Central memory CD4-positive, alpha-beta T cell (primary cell): Measurements from ENCODE around the gene OAS1.
A peak's percentile ranks its signal among the peaks of the same experiment; 100 is the strongest.

ENCODE experiments used
- DNase-seq: peaks from one replicate; pipeline ENCODE4 v3.0.0; 2022
- total RNA-seq, 3 experiments: gene quantifications; one replicate each; lab custom pipeline; 2026; lab: John Stamatoyannopoulos, UW

The OAS1 gene
- total RNA-seq: 8.7 to 17.2 (median 15.9) reads per million in 3 experiments

DNA sequence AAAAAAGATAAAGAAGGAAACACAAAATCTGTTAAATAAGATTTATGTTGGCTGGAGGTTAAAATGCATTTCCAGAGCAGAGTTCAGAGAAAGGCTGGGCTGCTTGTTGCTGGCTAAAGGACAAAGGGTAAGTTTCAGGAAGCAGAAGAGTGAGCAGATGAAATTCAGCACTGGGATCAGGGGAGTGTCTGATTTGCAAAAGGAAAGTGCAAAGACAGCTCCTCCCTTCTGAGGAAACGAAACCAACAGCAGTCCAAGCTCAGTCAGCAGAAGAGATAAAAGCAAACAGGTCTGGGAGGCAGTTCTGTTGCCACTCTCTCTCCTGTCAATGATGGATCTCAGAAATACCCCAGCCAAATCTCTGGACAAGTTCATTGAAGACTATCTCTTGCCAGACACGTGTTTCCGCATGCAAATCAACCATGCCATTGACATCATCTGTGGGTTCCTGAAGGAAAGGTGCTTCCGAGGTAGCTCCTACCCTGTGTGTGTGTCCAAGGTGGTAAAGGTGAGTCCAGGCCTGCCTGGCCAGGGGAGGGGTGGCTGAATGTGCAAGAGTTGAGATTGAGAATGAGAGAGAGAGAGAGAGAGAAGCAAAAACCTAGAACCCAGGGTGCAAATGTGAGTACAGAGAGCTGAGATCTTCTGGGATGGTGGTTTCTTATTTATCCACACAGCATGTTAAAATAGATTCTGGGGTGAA is at the start of gene OAS1:
TSS of gene OAS1 (plus strand) at position 251 of the 703 bp plus-strand sequence. CDS start at position 329, 78 bp downstream.
- peak; percentile 45 for DNase-seq

DNA sequence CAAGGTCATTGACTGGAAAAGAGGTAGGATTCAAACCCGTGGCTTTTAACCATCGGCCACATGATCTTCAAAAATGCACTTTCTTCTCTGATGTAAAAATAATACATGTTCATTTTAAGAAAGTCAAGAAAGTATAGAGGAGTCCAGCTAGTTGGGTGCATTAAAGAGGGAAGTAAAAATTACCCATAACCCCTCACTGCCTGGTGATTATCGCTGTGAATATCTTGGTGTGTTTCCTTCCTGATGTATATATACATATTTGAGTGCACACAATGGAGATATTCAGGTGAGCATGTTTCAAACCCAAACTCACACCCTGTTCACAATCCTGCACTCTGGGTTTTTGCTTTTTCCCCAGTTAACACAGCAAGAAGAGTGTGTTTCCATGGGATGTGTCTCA is 47.5 kb upstream of the OAS1 start:
- no peak for DNase-seq

GRCh38 chr12:112860181-112860580 is 46.6 kb upstream of the OAS1 start:
- DNase-seq: no peak

- DNase-seq: no peak
Observed at GRCh38 chr12:112861284-112861683, 45.5 kb upstream of the OAS1 start.

GRCh38 chr12:112862636-112863290 is 44.0 kb upstream of the OAS1 start:
- no peak for DNase-seq

GRCh38 chr12:112868459-112869041 is 38.2 kb upstream of the OAS1 start:
- no peak for DNase-seq

GRCh38 chr12:112869091-112869490 is 37.7 kb upstream of the OAS1 start:
- no peak for DNase-seq

DNA sequence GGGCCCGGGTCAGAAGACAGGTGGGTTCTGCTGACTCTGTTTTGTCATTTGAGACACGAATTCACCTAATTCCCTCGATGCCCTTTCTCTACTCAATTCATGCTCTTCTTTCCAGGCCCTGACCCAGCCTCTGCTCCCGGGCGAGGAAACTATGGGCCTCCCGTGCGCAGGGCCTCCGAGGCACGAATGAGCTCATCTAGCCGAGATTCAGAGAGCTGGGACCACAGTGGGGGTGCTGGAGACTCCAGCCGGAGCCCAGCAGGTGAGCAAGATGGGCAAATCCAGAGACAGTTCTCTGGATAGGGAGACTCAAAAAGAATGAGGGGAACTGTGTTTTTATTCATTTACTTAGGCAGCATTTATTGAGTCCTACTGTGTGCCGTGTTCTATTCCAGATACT is 37.0 kb upstream of the OAS1 start:
- no peak for DNase-seq

- DNase-seq: no peak
Observed at GRCh38 chr12:112870267-112870980, 36.3 kb upstream of the OAS1 start.

GRCh38 chr12:112875608-112876007 is 31.2 kb upstream of the OAS1 start:
- DNase-seq: no peak

GRCh38 chr12:112876506-112876905 is 30.3 kb upstream of the OAS1 start:
- no peak for DNase-seq

DNA sequence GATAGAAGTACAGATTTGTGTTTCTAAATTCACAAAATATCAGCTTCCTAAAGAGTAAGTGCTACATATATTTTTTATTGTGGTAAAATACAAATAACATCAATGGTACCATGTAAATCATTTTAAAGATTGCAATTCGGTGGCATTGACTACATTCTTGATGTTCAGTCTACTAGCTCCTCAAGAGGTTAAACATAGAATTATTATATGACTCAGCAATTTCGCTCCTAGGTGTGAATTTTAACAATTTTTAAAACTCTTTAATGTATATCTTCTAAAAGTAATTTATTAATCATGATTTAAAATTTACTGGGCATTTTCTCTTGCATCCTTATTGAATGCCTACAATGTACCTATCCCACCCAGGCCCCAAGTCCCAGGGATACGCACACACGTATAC is 29.8 kb upstream of the OAS1 start:
- no peak for DNase-seq

- no peak for DNase-seq
Observed at GRCh38 chr12:112878488-112878887, 28.3 kb upstream of the OAS1 start.

DNA sequence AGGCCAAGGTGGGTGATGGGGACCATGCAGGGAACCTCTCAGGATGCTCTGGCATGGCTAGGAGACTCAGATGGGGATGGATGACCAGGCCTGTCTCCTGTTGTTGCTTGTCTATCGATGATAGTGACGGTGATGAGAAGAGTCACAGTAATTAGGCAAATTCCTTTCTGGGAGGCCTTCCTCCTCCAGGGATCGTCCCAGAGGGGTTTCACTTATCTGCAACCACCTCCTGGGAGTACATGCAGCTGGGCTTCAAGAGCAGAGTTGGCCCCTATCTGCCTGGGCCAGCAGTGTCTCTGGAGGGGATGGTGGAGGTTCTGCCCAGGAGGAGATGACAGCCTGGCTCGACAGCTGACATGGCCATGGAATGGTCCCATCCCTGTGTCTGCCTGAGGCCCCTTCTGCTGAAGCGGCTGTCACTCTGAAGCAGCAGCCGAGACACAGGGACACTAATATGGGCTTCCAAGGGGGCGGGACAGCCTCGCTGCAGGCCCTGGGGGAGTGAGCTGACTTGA is 27.5 kb upstream of the OAS1 start:
- DNase-seq: no peak

GRCh38 chr12:112881602-112882001 is 25.2 kb upstream of the OAS1 start:
- DNase-seq: no peak

DNA sequence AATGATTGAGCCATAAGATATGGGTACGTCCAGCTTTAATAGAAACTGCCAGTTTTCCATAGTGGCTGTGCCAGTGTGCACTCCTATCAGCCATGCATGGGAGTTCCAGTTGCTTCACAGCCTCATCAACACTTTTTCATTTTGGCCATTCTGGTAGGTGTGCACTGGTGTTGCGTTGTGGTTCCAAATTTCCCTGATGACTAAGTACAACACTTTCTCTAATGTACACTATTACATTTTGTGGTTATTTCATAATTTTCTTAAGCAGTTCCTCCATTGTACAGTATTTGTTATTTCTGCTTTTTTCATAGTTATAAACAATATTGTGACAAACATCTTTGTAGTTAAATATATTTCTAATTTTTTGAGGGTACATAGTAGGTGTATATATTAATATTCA is 21.5 kb upstream of the OAS1 start:
- DNase-seq: no peak

DNA sequence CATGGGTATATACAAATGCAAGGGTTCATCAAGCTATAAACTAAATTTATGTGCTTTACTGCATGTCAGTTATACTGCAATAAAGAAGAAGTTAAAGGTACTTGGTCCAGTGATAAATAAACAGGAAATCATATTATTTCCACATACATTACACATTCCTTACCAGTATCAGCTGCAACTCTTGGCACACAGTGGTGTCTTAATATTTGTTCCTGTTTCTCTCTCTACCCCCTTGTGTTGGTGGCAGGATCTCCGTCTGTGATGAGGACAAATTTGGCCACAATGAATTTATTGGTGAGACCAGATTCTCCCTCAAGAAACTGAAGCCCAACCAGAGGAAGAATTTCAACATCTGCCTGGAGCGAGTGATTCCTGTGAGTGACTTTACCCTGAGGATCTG is 19.2 kb upstream of the OAS1 start:
- DNase-seq: no peak

DNA sequence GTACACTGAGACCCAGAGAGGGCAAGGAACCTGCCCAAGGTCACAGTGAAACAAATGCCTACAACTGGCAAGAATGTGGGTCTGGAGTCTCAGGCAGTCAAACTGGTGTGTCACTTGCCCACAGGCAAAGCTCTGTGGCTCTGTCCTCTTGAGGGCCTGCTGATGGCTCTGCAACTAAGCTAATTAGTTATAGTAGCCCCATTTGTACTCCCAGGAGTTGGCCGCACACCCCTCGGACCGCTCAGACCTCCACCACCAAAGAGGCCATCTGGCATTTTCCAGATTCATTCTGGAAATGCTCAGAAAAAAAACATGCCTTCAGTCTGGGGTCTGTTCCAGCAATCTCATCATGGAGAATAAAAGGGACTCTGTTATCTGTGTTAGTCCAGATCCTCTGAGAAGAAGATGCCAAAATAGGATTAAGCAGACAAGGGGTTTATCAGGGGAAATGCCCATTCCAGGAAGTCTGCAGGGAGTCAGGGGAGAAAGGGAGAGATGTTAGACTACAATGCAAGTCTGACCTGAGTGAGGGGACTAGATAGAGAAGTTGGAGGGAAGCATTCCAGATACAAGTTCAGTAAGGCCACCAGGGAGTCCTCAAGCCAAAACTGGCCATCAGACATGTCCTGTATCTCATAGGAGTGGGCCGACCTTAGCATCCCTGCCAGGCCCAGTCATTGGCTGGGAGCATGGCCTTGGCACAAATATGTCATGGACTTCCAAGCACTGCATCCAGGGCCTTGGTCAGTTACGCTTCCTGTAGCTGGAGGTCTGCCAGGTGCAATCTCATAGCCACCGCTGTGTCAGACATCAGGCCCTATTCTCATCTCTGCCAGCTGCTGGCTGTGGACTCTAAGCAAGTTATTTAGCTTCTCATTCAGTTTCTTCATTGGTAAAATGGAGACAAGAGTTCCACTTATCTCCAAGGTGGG is 15.4 kb upstream of the OAS1 start:
- no peak for DNase-seq

- no peak for DNase-seq
Observed at GRCh38 chr12:112892856-112893255, 13.9 kb upstream of the OAS1 start.

- no peak for DNase-seq
Observed at GRCh38 chr12:112894128-112894527, 12.6 kb upstream of the OAS1 start.

DNA sequence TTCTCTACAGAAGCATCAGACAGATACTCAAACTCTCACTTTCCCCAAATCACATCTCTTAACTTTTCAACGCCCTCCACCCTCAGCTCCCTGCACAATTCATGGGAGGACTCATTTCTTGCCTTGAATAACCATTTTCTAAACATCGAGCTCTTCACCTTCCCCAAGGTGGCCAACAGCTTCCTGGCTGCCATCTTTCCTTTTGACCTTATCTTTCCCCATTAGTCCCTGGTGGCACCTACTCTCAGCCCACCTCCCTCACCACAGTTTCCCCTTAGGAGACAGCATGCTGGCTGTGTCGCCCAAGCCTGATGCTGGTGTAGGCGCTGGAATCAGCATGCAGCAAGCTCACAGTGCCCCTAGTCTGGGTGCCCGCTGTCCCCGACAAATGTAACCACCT is 8.4 kb upstream of the OAS1 start:
- DNase-seq: no peak
